DND-41 (cell line): ENCODE data around the gene SMARCA1.

ENCODE experiments used
- ATAC-seq: fragments of 200-7000 bp; cut with Tn5 transposase; 3 replicates; pipeline ENCODE4 v1.9.1; 2021; ENCODE audit warnings: low read depth; ENCODE audit not compliant: insufficient read depth
- DNase-seq: peaks from one replicate; pipeline ENCODE4 v3.0.0-alpha.2; 2020
- H2AFZ ChIP-seq: 2 replicates; pipeline ENCODE4 v1.6.0; 2012; ENCODE audit warnings: low read depth, low read length
- H3K27ac ChIP-seq: 2 replicates; pipeline ENCODE4 v1.5.1; 2012; ENCODE audit warnings: low read length, inconsistent platforms
- H3K27me3 ChIP-seq: fragments of 200-600 bp; sonication (generic); 2 replicates; pipeline ENCODE4 v1.6.0; 2012; ENCODE audit warnings: low read length, mild to moderate bottlenecking, inconsistent platforms; ENCODE audit not compliant: insufficient read depth, poor library complexity
- H3K36me3 ChIP-seq: 2 replicates; pipeline ENCODE4 v1.5.1; 2012; ENCODE audit warnings: low read length, inconsistent platforms; ENCODE audit not compliant: insufficient read depth
- H3K4me1 ChIP-seq: 2 replicates; pipeline ENCODE4 v1.5.1; 2012; ENCODE audit warnings: mild to moderate bottlenecking, low read length; ENCODE audit not compliant: insufficient read depth
- H3K4me2 ChIP-seq: 2 replicates; pipeline ENCODE4 v1.6.0; 2012; ENCODE audit warnings: mild to moderate bottlenecking, moderate library complexity, low read length, inconsistent platforms; ENCODE audit not compliant: insufficient read depth
- H3K4me3 ChIP-seq, 2 experiments: fragments of 200-600 bp in 1 of 2; shearing (Covaris generic) in 1 of 2; 2 replicates each; pipeline ENCODE4 v1.5.1; 2012 to 2016; ENCODE audit warnings: inconsistent platforms in 2 of 2, low read length in 2 of 2, mild to moderate bottlenecking in 2 of 2, low read depth in 1 of 2, moderate library complexity in 1 of 2
- H3K79me2 ChIP-seq: 2 replicates; pipeline ENCODE4 v1.6.0; 2012; ENCODE audit warnings: low read length, inconsistent platforms; ENCODE audit not compliant: insufficient read depth
- H3K9ac ChIP-seq: 2 replicates; pipeline ENCODE4 v1.6.0; 2012; ENCODE audit warnings: low read depth, mild to moderate bottlenecking, inconsistent platforms, low read length, moderate library complexity
- H3K9me3 ChIP-seq: 2 replicates; pipeline ENCODE4 v1.5.1; 2012; ENCODE audit warnings: low read length, moderate library complexity, mild to moderate bottlenecking, inconsistent platforms; ENCODE audit not compliant: insufficient read depth, severe bottlenecking
- H4K20me1 ChIP-seq: 2 replicates; pipeline ENCODE4 v1.6.0; 2012; ENCODE audit warnings: low read length; ENCODE audit not compliant: insufficient read depth
- EZH2 ChIP-seq: IDR thresholded peaks from 3 replicates; pipeline ENCODE4 v1.6.1; 2012; ENCODE audit warnings: borderline replicate concordance, low read depth, mild to moderate bottlenecking, moderate library complexity, low read length, inconsistent platforms; ENCODE audit not compliant: severe bottlenecking
- TF ChIP-seq, protein P1 (sequence below): IDR thresholded peaks from 2 replicates; pipeline ENCODE4 v1.5.1; 2012; ENCODE audit warnings: borderline replicate concordance, low read length, moderate library complexity, mild to moderate bottlenecking; ENCODE audit not compliant: poor library complexity, severe bottlenecking; ENCODE audit errors: extremely low read depth

Gene SMARCA1

DNA sequence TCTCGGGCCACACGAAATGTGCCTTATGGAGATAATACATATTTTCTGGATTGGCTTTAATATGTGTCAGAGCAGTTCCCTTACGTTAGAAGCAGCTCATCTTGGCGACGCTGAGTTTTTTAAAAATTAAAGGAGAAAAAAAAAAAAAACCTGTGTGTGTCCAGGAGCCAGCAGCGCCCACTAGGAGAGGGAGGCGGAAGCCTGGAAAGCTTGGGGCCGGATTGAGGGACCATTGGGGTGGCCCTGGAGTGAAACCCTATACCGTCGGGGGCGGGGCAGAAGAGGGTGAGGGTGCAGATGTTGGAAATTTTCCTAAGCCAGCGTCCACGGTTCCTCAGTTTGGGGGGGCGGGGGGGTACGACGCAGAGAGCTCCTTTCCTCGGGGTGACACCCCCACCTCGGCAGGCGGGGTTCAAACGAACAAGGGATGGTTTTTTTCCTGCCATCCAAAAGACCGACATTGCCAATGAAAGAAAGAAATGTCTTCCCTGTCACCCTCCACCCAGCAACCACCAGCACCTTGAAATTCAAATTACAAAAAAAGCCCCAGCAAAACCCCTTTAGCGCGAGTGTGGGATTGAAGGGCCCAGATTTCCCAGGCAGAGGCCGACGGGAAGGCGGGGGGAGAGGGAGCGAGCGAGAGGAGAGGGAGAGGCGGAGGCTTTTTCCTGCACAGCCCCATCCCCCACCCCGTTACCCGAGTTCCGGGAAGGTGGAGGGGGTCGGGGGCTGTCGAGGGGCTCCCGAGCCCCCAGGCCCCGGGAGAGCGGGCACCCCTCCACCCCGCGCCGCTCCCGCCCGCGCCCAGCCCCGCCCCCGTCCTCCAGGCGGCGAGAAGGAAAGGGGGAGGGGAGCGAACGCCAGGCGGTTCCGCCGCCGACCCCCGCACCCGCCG, 859 bp downstream of the SMARCA1 start:
- H3K4me2 ChIP-seq: no peak overlapping the region
- H4K20me1 ChIP-seq: no peaks in the 10 kb centered on the region
- H3K36me3 ChIP-seq: no peaks in the 10 kb centered on the region
- no peak overlapping the region for H2AFZ ChIP-seq
- H3K9me3 ChIP-seq: no peaks in the 10 kb centered on the region
- ATAC-seq (no peak), DNase-seq (no peak)
- H3K79me2 ChIP-seq: no peaks in the 10 kb centered on the region
- H3K27ac ChIP-seq: no peak overlapping the region
- H3K4me3 ChIP-seq: no peak overlapping the region
- no peaks in the 10 kb centered on the region for H3K4me1 ChIP-seq
- no peak overlapping the region for H3K9ac ChIP-seq
- H3K27me3 ChIP-seq: no peaks in the 10 kb centered on the region
- no peak for TF ChIP-seq EZH2
- TF ChIP-seq, protein P1, sequence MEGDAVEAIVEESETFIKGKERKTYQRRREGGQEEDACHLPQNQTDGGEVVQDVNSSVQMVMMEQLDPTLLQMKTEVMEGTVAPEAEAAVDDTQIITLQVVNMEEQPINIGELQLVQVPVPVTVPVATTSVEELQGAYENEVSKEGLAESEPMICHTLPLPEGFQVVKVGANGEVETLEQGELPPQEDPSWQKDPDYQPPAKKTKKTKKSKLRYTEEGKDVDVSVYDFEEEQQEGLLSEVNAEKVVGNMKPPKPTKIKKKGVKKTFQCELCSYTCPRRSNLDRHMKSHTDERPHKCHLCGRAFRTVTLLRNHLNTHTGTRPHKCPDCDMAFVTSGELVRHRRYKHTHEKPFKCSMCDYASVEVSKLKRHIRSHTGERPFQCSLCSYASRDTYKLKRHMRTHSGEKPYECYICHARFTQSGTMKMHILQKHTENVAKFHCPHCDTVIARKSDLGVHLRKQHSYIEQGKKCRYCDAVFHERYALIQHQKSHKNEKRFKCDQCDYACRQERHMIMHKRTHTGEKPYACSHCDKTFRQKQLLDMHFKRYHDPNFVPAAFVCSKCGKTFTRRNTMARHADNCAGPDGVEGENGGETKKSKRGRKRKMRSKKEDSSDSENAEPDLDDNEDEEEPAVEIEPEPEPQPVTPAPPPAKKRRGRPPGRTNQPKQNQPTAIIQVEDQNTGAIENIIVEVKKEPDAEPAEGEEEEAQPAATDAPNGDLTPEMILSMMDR: no peak

DNA sequence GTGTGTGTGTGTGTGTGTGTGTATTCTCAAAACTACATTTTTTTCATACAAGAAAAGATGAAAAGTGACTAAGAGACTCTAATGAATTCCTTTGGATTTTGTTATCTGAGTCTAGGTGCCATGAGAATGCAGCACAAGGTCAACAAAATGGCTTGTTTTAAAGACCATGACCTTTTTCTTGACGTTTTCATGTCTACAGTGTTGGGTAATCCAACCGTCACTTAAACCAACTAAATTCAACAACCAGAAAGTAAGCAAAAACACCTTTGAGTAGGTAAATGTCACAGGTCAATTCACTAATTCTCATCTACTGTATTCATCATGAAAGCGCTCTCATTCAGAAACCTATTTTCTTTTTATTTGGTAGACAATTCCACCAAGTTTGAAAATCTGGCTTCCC, 3.1 kb downstream of the SMARCA1 start:
- DNase-seq: no peak
- Histone ChIP-seq H4K20me1 (no peaks in the 10 kb centered on the region), H3K27ac (no peak overlapping the region), H3K9me3 (no peaks in the 10 kb centered on the region), H3K4me2 (no peak overlapping the region), H3K9ac (no peak overlapping the region), H3K4me1 (no peaks in the 10 kb centered on the region), H2AFZ (no peak overlapping the region), H3K4me3 (no peak overlapping the region), H3K27me3 (no peaks in the 10 kb centered on the region), H3K79me2 (no peaks in the 10 kb centered on the region), H3K36me3 (no peaks in the 10 kb centered on the region)
- no peak for ATAC-seq
- TF ChIP-seq EZH2: no peak
- TF ChIP-seq, protein P1: no peak

DNA sequence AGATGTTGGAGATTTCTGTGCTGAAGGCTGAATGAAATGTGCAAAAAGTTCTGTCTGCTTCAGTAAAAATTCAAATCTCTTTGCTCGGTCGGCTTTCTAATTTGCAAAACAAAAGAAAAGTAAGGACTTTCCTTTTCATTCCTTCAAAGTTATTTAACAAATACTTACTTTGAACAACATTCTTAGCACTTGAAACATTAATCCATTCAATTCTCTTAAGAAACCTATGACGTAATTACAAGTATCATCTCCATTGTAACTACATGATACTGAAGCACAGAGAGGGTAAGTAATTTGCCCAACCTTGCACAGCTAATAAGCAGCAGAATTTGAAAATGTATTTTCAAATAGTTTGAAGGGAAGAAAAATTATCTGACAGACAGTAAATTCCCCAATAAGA, 6.9 kb downstream of the SMARCA1 start:
- DNase-seq (no peak), ATAC-seq (no peak)
- no peak overlapping the region for H3K4me3 ChIP-seq
- no peaks in the 10 kb centered on the region for H3K27me3 ChIP-seq
- no peak overlapping the region for H3K27ac ChIP-seq
- no peaks in the 10 kb centered on the region for H3K4me1 ChIP-seq
- TF ChIP-seq, protein P1: no peak
- TF ChIP-seq EZH2: no peak
- no peaks in the 10 kb centered on the region for H3K79me2 ChIP-seq
- H2AFZ ChIP-seq: no peak overlapping the region
- H3K4me2 ChIP-seq: no peak overlapping the region
- no peaks in the 10 kb centered on the region for H3K36me3 ChIP-seq
- H3K9ac ChIP-seq: no peak overlapping the region
- H4K20me1 ChIP-seq: no peaks in the 10 kb centered on the region
- no peaks in the 10 kb centered on the region for H3K9me3 ChIP-seq
